HG03045 (cell line): ENCODE data around the gene DAB2.
"Not testable (repeated sequence)": the region's sequence is repeated elsewhere in the genome, so short reads cannot be mapped to it uniquely, and the experiment has no call there.

Experiments
- ATAC-seq: cut with Tn5 transposase; IDR thresholded peaks from one replicate; pipeline ENCODE4 v1.9.1; 2021; ENCODE audit warnings: mild to moderate bottlenecking, moderate library complexity; ENCODE audit not compliant: unreplicated experiment

DAB2 gene

GRCh38 chr5:39352951-39353350 lies 71.8 kb downstream of the DAB2 start:
- no peak for ATAC-seq

GRCh38 chr5:39352170-39352569 lies 72.6 kb downstream of the DAB2 start:
- no peak for ATAC-seq

- ATAC-seq, result no peak
Observed at GRCh38 chr5:39349484-39349883, 75.3 kb downstream of the DAB2 start.

GRCh38 chr5:39342460-39342859 lies 82.3 kb downstream of the DAB2 start:
- ATAC-seq, result no peak

DNA sequence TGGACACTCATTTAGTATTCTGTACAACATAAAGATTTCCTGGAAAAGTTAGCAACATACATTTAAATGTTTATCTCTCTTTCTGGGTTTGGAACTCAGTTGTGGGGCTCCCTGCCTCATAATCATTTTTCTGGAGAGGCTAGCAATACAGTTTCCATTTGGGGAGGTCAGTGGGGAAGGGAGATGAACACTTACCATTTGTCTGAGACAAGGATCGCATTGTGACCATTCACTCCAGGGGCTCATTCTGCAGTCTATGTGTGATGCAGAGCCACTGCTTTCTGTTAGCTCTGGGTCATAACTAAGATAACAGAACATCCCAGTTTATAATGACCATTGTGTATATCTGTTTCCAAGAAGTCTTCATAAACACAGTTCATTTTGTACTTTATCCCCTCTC lies 82.9 kb downstream of the DAB2 start:
- no peak for ATAC-seq

DNA sequence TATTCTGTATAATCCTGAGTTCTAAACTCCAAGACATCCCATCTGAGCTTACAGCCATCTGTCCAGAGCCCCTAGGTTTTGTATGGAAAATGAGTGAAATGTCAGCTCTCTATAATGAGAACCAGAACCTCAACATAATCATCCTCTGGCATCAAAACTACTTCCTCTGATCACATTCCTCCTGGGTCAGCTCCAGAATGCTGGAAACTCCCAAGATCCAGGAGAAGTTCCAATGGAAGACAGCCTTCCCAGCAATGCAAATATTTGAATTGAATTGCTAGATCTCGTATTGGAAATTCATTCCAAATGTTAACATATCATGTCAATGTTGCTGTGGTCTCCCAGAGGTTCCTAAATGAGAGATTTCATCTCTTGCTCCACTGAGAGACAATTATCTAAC lies 84.3 kb downstream of the DAB2 start:
- no peak for ATAC-seq

GRCh38 chr5:39337252-39337915 lies 87.4 kb downstream of the DAB2 start:
- ATAC-seq, result no peak

GRCh38 chr5:39334296-39334695 lies 90.5 kb downstream of the DAB2 start:
- ATAC-seq, result not testable (repeated sequence)

DNA sequence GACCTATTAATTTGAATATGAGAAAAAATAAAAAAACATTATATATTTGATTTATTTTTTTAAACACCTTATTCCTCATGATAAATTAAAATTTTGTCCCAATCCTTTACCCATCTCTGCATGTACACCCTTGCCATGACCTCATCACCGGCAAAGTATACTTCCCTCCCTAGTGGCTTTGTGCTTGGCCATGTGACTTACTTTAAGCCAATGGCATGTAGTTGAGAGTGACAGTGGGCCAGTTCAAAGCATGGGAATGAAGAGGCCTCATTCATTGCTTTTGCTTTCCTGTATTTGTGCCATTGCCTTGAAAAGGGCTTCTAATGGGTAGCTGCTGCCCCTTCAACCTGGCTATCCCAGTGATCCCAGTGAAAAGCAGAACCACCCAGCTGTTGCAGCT lies 91.7 kb downstream of the DAB2 start:
- ATAC-seq, result no peak

- ATAC-seq, result no peak
Observed at GRCh38 chr5:39331861-39332381, 92.9 kb downstream of the DAB2 start.

DNA sequence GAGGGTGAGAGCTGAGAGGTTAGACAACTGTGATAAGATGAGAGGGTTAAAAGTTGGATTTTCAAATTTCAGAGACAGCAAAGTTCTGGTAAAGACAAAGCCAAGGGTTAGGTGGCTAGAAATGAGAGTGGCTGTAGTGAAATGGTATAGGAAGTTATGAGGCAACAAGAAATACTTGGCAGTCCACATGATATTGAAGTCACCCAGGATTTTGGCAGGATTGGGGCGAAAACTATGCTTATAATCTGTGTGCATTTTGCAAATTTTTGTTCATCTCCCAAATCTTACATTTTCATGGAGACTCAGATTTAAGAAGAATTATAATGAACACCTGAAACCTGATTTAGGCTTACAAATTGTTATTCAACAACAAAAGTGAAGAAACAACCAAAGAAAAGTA lies 96.0 kb downstream of the DAB2 start:
- ATAC-seq, result no peak

- ATAC-seq, result no peak
Observed at GRCh38 chr5:39323542-39323941, 101.2 kb downstream of the DAB2 start.
